HG02763 (cell line): ENCODE measurements around the gene KRTAP26-1.

ENCODE experiments used
- ATAC-seq: cut with Tn5 transposase; IDR thresholded peaks from one replicate; pipeline ENCODE4 v1.9.1; 2021; ENCODE audit warnings: mild to moderate bottlenecking, moderate library complexity; ENCODE audit not compliant: unreplicated experiment

The KRTAP26-1 gene, protein sequence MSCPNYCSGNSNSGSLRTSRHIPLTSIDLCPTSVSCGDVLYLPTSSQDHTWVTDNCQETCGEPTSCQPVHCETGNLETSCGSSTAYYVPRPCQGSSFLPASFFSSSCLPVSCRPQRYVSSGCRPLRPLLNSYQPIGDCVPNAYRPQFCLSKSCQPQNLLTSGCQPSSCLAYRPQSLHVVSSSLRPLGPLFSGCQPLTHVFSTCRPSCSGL

DNA sequence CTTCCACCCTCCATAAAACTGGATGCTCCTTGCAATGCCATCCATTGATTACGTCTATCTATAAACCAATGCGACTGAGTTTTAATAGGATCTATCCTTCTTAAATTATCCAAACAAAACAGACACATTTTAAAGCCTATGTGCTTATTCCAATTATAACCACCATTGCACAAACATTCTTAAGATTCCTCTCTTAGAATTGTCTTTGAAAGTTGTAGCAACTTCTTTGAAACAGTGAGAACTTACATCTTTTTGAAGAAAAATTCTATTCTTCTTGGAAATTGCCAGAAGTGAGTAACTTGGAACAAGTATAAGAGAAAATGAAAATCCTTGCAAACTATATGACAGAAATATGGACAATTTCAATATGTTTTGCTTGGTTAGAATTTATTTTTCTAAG, at the start of gene KRTAP26-1:
Gene KRTAP26-1 (minus strand): TSS at position 101 of the 400 bp plus-strand sequence. CDS start 280 bp downstream, outside the sequence.
- ATAC-seq = no peak

DNA sequence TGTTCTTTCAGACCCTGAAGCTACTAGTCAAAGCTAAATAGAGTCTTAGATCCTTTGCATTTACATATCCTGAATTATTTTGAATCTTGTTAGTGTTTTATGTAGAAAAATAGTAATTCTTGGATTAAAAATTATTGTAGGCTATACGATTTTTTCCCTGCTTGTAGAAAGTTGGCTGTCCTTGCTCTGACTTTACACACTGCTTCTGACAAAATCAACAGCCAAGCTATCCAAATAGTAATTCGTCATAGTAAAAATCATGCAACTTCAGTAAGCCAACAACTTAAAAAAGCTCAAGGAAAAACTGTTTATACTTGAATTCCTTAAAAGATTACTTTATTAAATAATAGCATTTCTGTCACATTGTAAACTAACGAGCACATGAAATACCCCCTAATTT, 35.8 kb upstream of the KRTAP26-1 start:
- ATAC-seq = no peak

DNA sequence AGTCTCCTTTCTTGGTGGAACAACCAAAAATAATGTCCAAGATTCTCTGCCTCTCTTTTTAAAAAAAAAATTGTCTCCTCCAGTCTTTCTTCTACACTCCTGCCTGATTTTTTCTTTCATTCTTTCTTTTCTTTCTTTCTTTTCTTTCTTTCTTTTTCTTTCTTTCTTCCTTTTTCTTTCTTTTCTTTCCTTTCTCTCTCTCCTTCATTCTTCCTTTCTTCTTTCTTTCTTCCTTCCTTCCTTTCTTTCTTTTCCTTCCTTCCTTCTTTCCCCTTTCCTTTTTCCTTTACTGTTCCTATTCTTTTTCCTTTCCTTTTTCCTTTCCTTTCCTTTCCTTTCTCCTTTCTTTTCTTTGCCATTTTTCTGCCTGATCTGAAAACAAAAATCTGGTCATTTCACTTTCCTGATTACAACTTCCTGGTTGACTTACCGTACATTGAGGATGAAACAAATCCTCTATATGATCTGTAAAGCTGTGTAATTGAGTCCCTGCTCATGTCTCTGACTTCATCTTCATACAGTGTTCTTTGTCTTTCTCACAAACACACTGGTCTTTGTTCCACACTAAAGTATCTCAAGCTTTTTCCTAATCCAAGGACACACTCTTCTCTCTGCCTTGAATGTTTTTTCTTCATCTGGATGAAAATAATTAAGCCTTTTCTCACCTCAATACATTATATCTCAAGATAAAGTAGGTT, 34.3 kb upstream of the KRTAP26-1 start:
- ATAC-seq = no peak

DNA sequence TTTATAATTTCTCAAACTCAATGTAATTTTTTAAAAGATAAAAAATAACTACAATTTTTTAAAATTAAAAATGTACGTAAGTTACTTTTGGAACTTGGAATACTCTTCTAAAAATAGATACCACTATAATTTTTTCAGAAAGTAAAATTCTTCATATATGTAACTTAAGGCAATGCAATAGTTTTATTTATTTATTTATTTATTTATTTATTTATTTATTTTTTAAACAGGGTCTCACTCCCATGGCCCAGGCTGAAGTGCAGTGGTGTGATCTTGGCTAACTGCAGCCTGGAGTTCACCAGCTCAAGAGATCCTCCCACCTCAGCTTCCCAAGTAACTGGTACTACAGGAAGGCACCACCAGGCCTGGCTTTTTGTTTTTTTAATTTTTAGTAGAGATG, 31.4 kb upstream of the KRTAP26-1 start:
- ATAC-seq = no peak

DNA sequence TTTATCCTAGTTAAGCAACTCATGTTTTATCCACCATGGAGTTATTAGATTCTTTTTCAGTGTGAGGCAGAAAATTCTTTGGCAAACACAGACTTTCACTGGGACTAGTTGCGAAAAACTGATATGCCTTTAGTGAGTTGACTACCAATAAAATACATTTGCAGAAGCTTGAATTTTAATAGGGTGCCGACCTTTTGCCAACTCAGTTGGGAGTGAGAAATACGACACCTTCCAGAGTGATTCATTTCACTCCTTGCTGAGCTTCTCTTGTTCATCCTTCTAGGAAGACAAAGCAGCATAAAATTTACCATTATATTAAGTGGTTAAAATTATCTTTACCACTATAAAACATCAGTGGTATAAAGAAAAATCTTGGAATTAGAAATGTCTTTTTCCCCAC, 29.5 kb upstream of the KRTAP26-1 start:
- ATAC-seq = no peak

DNA sequence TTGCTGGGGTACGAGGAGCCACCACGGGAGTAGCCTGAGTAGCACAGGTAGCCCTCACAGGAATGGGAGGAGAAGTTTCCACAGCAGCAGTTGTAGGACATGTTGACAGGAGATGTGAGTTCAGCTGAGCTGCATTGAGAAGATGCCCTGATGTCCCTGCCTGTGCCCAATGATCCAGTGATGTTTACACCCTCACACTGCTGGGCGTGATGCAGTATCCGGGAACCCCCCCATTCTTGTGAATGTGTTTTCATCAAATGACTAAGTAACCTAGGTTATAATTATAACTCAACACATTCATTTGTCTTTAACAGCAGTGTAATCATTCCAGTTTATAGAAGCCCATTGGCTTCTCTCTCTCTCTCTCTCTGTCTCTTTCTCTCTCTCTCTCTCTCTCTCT, 28.4 kb upstream of the KRTAP26-1 start, which contains the start of gene KRTAP23-1:
Gene KRTAP23-1 (minus strand): TSS at position 101 of the 400 bp plus-strand sequence. CDS start 0 bp downstream, at position 101.
- no peak for ATAC-seq

DNA sequence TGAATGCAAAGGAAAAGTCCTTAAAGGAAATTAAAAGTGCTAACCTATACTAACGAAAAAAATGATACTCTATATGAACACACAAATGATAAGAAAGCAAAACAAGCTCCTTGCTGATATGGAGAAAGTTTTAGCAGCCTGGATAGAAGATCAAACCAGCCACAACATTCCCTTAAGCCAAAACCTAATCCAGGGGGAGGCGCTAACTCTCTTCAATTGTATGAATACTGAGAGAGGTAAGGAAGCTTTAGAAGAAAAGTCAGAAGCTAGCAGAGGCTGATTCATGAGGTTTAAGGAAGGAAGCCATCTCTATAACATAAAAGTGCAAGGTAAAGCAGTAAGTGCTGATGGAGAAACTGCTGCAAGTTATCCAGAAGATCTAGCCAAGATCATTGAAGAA, 24.9 kb upstream of the KRTAP26-1 start:
- ATAC-seq = no peak

DNA sequence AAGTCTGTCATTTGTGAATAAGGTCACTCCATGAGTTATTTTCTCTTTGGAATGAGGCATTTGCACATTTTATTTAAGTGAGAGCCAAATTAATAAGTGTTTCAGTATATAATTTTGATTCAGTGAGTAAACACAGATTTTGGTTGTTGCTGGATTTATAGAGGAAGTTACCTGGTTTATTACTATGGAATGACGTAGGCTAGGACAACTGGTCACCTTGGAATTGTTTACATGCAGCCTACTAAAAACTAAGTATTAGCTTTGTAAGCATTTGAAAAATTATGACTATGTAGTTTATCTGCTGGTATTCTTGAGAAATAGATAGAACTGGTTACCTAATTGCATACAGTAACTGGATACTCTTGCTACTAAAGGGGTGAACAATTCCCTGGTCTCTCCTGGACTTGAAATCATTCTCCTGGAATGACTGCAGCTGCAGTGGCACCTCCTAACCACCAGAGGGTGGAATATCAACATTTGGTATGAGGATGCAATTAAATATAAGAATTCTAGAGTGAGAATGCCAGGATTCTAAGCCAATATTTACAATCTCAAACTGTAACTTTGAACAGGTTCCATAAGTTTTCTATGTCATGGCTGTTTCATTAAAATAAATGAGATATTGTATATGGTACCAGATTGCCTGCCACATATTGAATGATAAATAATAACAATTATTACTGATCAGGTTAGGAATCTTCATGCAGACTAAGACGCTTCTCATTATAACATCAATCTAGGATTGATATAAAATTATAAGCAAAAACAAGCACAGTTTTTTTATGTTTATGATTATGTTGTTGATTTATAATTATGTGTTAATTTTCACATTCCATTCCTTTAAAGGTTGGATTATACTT, 20.8 kb upstream of the KRTAP26-1 start:
- ATAC-seq = no peak

DNA sequence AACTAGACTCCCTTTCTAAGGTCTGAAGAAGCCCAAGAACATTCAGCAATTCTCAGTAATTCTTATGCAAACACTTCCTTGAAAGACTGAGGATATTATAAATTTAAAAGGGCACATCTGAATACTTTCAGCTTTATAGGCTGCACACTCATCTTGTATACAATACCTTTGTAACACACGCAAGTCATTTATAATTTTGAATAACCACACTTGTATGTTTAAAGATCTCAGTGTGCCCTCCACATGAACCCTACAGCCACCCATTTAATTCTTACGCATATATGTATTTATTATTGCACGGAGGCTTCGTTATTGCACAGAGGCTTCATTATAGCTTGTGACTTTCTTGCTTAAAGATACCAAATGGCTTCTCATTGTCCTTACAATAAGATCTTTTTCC, 18.6 kb upstream of the KRTAP26-1 start:
- ATAC-seq = no peak

DNA sequence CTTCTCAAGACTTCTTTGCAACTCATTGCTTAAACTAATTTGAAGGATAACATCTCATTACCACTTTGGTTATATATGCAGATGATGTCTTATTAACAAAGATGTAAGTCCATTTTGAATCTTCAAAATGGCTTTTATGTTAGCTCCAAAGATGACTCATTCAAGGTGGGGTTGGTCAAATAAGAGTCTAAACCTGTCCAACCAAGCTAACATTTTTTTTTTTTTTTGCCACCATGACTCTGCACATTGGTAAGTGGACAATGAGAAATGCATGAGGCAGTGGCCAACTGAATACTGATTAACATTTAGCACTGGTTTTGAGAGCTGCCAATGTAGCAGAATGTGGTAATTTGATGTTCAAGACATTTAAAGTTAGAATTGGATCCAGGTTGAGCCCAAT, 17.7 kb upstream of the KRTAP26-1 start:
- ATAC-seq = no peak

DNA sequence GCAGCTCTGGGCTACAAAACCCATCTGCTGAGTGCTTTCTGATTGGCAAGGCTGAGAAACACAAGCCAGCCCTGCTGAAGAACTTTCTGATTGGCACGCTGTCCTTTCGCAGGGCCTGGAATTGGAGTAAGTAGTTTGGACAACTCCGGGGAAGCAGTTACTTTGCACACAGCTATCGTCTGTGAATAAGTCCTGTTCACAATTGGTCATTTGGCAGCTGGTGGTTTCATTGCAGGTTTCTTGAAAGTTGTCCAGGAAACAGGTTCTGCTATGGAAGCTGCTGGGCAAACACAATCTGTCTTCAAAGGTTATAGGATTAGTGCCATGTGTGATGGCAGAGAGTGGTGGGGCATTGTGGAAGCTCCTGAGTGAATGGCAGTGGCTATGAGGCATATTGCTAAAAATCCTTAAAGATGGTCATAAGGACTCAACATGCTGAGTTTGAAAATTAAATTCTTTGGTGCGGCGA, 17.2 kb upstream of the KRTAP26-1 start, which contains the start of gene KRTAP27-1:
Gene KRTAP27-1 (minus strand): TSS at position 419 of the 469 bp plus-strand sequence. CDS start 26 bp downstream, at position 393.
- no peak for ATAC-seq

DNA sequence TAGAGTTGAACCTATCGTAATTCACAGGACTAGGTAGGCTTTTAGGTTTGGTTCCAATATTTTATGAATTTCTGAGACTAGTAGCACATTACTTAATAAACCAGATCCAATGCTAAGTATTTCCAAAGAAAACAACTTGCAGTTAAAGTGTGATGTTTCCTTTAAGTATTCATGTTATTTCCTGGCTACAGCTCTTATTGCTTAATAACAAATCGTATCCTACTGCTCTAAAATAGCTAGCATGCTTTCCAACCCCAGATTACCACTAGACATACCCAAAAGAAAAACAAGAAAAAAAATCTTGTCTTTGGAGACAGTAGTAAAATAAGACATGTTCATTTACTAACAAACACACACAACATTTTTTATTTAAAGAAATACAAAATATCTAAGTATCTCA, 16.5 kb upstream of the KRTAP26-1 start:
- no peak for ATAC-seq

DNA sequence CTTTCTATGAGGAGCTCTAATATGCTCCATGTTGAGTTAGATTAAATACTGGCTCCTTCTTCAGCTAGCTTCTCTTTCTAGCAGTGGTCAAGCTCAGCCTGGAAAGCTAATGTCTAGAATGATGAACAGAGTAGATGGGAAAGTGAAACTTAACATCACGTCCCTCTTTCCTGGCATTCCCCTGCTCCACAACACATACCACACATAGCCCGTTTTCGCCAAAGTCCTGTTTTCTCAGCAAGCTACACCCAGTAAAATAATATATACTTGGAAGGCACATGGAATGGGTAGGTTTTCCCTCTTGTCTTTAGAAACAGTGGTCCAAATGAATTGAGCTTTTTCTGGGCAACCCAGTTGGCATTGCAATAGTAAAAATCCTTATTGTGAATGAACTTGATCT, 13.6 kb upstream of the KRTAP26-1 start:
- no peak for ATAC-seq

DNA sequence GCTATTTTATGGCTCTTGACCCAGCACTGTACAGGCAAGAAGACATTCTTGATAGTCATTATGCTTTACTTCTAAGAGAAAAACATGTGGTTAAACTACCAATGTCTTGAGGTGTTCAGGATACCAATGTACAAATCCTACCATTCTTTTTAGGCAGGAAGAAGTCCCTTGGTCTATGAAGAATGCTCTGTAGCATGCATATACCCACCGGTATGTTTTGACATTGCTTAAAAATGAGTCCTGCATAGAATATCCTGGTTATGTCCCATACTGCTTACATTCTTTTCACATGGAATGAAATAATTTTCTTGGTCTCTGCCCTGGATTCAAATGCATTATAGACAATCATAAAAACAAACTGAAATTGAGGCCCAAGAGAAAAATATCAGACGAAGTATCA, 12.6 kb upstream of the KRTAP26-1 start:
- no peak for ATAC-seq

DNA sequence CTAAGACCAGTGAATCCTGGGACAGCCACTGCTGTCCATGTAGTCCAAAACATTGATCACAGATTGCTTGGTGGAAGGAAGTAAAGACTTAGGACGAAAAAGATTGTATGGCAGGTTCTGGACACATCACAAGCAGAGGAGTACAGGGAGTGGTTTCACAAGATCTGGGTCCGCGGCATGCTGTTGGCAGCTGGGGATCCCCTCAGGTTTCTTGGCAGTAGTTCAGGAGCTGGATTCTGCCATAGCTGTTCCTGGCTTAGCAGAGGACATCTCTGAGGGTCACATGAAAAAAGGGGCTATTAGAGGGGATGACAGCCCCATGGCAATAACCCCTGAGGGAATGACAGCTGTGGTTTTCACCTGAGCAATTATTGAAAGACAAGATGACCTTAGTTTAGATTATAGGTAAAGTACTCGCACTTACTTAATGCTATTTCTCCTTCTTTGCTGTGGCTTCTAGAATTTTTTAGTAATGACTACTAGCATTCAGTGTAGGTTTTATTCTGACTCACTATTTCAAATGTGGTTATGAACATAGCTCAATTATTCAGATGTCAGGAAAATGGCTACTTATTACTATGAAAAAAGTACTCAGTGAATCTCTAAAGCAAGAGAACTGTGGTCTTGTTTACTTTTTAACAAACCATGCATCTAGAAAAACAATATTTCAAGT, 9.2 kb upstream of the KRTAP26-1 start:
- ATAC-seq = no peak

DNA sequence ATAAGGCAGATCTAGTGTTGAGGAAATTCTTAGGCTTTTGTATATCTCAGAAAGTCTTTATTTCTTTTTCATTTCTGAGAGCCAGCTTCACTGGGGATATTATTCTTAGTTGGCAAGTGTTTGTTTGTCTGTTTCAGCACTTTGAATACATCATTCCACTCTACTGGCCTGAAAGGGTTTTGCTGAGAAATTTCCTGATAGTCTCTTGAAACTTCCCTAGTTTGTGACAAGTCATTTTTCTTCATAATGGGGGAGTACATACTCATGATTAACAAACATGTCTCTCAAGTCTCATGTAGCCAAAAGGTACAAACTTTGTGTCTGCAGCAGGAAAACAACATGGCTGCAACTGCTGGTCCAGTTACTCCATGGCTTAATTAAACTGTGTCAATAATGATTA, 6.3 kb upstream of the KRTAP26-1 start:
- no peak for ATAC-seq

DNA sequence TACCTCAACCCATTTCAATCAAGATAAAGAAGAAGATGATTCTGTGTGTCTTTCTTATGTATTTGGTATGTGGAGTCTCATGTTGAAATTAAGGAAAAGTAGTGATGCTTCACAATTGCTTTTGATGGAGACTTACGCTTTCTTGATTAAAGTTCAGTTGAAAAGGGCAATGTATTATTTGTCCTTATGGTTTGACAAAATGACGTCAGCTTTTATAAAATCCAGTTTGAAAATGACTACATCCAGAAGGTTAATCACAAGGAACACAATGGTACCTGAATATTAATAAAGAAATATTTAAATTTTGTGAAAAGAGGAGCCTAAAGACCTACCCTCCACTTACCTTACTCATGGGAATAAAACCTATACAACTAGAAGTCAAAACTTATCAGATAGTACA, 4.4 kb downstream of the KRTAP26-1 start:
- ATAC-seq = no peak

DNA sequence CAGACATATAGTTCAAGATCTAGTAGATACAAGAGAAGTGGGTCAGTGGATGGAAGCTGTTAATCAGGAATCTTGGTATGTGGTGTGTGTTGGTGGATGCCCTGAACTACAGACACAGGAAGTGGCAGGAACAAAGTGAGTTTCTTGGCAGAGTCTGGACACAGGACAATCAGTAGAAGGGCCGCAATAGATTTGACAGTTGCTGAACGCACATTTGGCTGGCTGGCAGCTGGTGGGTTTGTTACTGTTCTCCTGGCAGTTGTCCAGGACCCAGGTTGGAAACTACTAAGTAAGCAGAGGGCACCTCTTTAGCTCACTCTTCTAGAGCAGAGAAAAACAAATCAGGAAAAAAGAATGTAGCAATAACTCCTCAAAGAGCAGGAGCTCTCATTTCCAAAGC, 13.2 kb downstream of the KRTAP26-1 start:
- ATAC-seq = no peak

DNA sequence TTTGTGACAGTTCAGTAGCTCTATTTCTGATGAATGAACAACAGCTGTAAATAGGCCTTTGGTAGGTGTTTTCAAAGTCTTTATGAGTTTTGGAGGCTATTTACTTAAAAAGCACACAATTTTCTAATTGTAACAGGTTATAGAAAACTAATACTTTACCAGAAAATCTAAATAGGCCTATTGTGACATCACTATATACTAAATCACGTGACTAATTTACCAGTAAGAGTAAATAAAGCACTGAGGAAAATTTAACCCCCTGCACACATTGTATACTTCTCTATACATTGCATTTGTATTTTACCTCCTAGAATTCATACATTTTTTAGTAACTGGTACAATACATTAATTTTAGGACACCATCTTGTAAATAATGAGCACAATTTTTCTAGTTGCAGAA, 15.0 kb downstream of the KRTAP26-1 start:
- no peak for ATAC-seq

DNA sequence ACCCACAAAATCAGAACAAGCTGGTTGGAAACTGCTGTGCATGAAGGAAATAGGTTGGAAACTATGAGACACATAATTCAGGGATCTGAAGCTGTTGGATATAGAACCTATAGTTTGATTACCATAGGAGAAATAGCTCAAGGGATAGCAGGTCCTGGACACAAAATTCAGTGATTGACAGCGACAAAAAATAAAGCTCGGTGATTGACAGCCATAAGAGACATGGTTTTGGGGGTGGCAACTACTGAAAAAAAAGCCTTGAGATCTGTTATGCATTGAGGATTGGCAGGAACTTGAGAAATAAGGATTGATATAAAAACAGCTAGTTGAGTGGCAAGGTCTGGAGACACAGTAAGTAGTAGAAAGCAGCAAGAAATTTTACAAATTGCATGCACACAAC, 30.9 kb downstream of the KRTAP26-1 start, which contains the start of gene KRTAP25-1:
Gene KRTAP25-1 (minus strand): TSS at position 300 of the 400 bp plus-strand sequence. CDS start 24 bp downstream, at position 276.
- no peak for ATAC-seq

DNA sequence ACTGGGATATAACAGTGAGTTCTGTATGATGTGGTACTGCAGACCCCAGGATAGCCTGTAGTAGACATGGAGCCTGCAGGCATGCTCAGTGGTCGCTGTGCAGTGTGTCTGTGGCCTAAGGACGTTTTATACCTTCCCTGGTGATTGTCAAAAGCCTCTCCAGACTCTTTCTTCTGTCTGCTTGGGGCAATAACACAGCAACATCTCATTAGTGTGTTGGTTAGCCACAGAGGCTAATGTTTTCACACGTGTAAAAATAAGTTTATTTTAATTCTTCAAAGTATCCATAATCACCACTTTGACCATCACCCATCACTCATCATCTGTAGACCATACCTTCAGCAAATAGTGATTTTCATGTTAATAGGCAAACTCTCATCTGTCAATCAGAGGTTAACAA, 37.3 kb downstream of the KRTAP26-1 start, which contains the start of gene KRTAP24-1:
Gene KRTAP24-1 (minus strand): TSS at position 101 of the 400 bp plus-strand sequence. CDS start 18 bp downstream, at position 83.
- ATAC-seq = no peak
